ENCODE data around the gene ZNF576.
"Not testable (repeated sequence)": the region's sequence is repeated elsewhere in the genome, so short reads cannot be mapped to it uniquely, and the experiment has no call there.

ZNF576 gene

GRCh38 chr19:43628646-43629326 is 32.4 kb downstream of the ZNF576 start:
- no peak for DNase-seq

- DNase-seq, result no peak
Measured at GRCh38 chr19:43631491-43631890, 35.1 kb downstream of the ZNF576 start.

GRCh38 chr19:43633520-43633919 is 37.1 kb downstream of the ZNF576 start:
- no peak for DNase-seq

- DNase-seq, result no peak
Measured at GRCh38 chr19:43634068-43634467, 37.7 kb downstream of the ZNF576 start.

- no peak for DNase-seq
Measured at GRCh38 chr19:43634506-43634871, 38.1 kb downstream of the ZNF576 start.

GRCh38 chr19:43634872-43635560 is 38.6 kb downstream of the ZNF576 start:
- no peak for DNase-seq

- not testable (repeated sequence) for DNase-seq
Measured at GRCh38 chr19:43635561-43635940, 39.2 kb downstream of the ZNF576 start.

GRCh38 chr19:43636121-43636683 is 39.8 kb downstream of the ZNF576 start:
- DNase-seq, result no peak

- DNase-seq, result no peak
Measured at GRCh38 chr19:43638214-43638994, 42.0 kb downstream of the ZNF576 start.

- DNase-seq, result no peak
Measured at GRCh38 chr19:43638995-43639518, 42.7 kb downstream of the ZNF576 start.

GRCh38 chr19:43639519-43640423 is 43.4 kb downstream of the ZNF576 start, which contains the start of gene CADM4:
Gene CADM4, minus strand, starts transcription at chr19:43639850. Its CDS starts 60 bp downstream, at chr19:43639790.
- DNase-seq, result peak; percentile 47

- no peak for DNase-seq
Measured at GRCh38 chr19:43640424-43640757, 44.0 kb downstream of the ZNF576 start.

- no peak for DNase-seq
Measured at GRCh38 chr19:43641333-43641732, 44.9 kb downstream of the ZNF576 start.

GRCh38 chr19:43642531-43642930 is 46.1 kb downstream of the ZNF576 start:
- no peak for DNase-seq

GRCh38 chr19:43643326-43643725 is 46.9 kb downstream of the ZNF576 start:
- DNase-seq, result no peak

GRCh38 chr19:43644181-43644580 is 47.8 kb downstream of the ZNF576 start:
- no peak for DNase-seq

GRCh38 chr19:43648633-43649032 is 52.2 kb downstream of the ZNF576 start:
- DNase-seq, result no peak

GRCh38 chr19:43649514-43649913 is 53.1 kb downstream of the ZNF576 start:
- DNase-seq, result no peak

- not testable (repeated sequence) for DNase-seq
Measured at GRCh38 chr19:43650276-43650675, 53.9 kb downstream of the ZNF576 start.

Data from activated CD4-positive, CD25-positive, alpha-beta regulatory T cell treated with anti-CD3 and anti-CD28 coated beads, Interleukin-2, amount 50 U/mL, for 72 hours (primary cell).